ENCODE data around the gene SPPL2A. TPM values are rescaled to one million over a fixed set of nuclear protein-coding genes. Genes with fewer than 3 reads are reported as not detected.

SPPL2A gene
- total and polyA plus RNA-seq, 7 experiments from 2014 or later = 40.6 to 100 (median 54.2) TPM

- Histone ChIP-seq H3K27me3 (ENCODE audit: control insufficient read depth in 2 of 2, insufficient read depth in 2 of 2, low read length in 2 of 2) (no peaks in the 10 kb centered on the region), H3K36me3 (ENCODE audit: control insufficient read depth in 2 of 3, insufficient read depth in 3 of 3, low read length in 3 of 3) (no peaks in the 10 kb centered on the region), H3K4me1 (ENCODE audit: control insufficient read depth in 2 of 2, insufficient read depth in 2 of 2, low read length in 2 of 2) (no peaks in the 10 kb centered on the region), H3K27ac (ENCODE audit: low read depth, low read length) (no peak overlapping the region), H3K4me3 (ENCODE audit: low read length) (no peak overlapping the region), H3K9me3 (ENCODE audit: control insufficient read depth in 2 of 3, low read length in 3 of 3) (no peaks in the 10 kb centered on the region)
- DNase-seq (no peak), ATAC-seq (no peak)
- Mint-ChIP-seq H3K9me3 (no peaks in the 10 kb centered on the region), H3K27ac (no peak overlapping the region), H3K27me3 (peaks cover 0 to 12% (median 0%) of the 10 kb centered on the region in 5 donors), H3K4me1 (no peaks in the 10 kb centered on the region), H3K4me3 (no peak overlapping the region), H3K36me3 (no peaks in the 10 kb centered on the region)
- CTCF ChIA-PET = no interaction called here
- POLR2A ChIA-PET = no interaction called here
- intact Hi-C loops (cut with micrococcal nuclease) = no loop called here
Measured at GRCh38 chr15:50810128-50810527, 44.6 kb upstream of the SPPL2A start.

- Mint-ChIP-seq H3K4me1 (no peaks in the 10 kb centered on the region), H3K4me3 (no peak overlapping the region), H3K36me3 (no peaks in the 10 kb centered on the region), H3K27me3 (peaks cover 0 to 10% (median 0%) of the 10 kb centered on the region in 5 donors), H3K27ac (no peak overlapping the region), H3K9me3 (no peaks in the 10 kb centered on the region)
- ChIA-PET POLR2A (no interaction called here), CTCF (no interaction called here)
- Histone ChIP-seq H3K27ac (ENCODE audit: low read depth, low read length) (no peak overlapping the region), H3K9me3 (ENCODE audit: control insufficient read depth in 2 of 3, low read length in 3 of 3) (no peaks in the 10 kb centered on the region), H3K36me3 (ENCODE audit: control insufficient read depth in 2 of 3, insufficient read depth in 3 of 3, low read length in 3 of 3) (no peaks in the 10 kb centered on the region), H3K27me3 (ENCODE audit: control insufficient read depth in 2 of 2, insufficient read depth in 2 of 2, low read length in 2 of 2) (no peaks in the 10 kb centered on the region), H3K4me1 (ENCODE audit: control insufficient read depth in 2 of 2, insufficient read depth in 2 of 2, low read length in 2 of 2) (no peaks in the 10 kb centered on the region), H3K4me3 (ENCODE audit: low read length) (no peak overlapping the region)
- DNase-seq = no peak
- intact Hi-C loops (cut with micrococcal nuclease) = no loop called here
- no peak for ATAC-seq
Measured at GRCh38 chr15:50808728-50809127, 43.2 kb upstream of the SPPL2A start.

DNA sequence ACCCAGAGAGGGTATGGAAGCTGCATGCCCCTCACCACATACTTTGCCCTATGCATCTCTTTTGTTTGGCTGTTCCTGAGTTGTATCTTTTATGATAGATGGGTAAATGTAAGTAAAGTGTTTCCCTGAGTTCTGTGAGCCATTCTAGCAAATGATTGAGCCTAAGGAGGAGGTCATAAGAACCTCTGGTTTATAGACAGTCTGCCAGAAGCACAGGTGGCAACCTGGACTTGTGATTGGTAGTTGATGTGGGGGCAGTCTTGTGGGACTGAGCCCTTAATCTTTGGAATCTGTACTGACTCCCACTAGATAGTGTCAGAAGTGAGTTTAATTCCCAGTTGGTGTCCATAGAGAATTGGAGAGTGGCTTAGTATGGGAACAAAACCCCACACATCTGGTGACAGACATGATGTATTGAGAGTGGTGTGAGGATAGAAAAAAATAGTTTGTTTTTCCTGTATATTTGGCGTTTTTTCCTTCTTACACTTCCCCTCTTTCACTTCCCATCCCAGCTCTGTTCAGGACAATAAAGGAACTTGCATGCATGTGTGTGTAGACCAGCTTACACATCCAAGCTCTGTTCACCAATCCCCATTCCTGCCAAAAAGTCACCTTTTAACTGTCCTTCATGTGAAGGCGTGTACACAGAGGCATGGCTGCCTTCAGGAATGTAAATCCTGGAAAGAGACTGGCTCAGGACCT is 38.1 kb upstream of the SPPL2A start:
- POLR2A ChIA-PET = no interaction called here
- intact Hi-C loops (cut with micrococcal nuclease) = no loop called here
- Histone ChIP-seq H3K4me3 (ENCODE audit: low read length) (no peak overlapping the region), H3K4me1 (ENCODE audit: control insufficient read depth in 2 of 2, insufficient read depth in 2 of 2, low read length in 2 of 2) (no peaks in the 10 kb centered on the region), H3K27me3 (ENCODE audit: control insufficient read depth in 2 of 2, insufficient read depth in 2 of 2, low read length in 2 of 2) (no peaks in the 10 kb centered on the region), H3K36me3 (ENCODE audit: control insufficient read depth in 2 of 3, insufficient read depth in 3 of 3, low read length in 3 of 3) (no peaks in the 10 kb centered on the region), H3K9me3 (ENCODE audit: control insufficient read depth in 2 of 3, low read length in 3 of 3) (no peaks in the 10 kb centered on the region), H3K27ac (ENCODE audit: low read depth, low read length) (no peak overlapping the region)
- H3K27ac Mint-ChIP-seq = no peak overlapping the region
- no peak for DNase-seq
- H3K27me3 Mint-ChIP-seq = peaks cover 0 to 2% (median 0%) of the 10 kb centered on the region in 5 donors
- H3K36me3 Mint-ChIP-seq = no peaks in the 10 kb centered on the region
- no peak overlapping the region for H3K4me3 Mint-ChIP-seq
- ATAC-seq = no peak
- CTCF ChIA-PET = no interaction called here
- H3K9me3 Mint-ChIP-seq = peaks cover 0 to 2% (median 0%) of the 10 kb centered on the region in 11 donors
- H3K4me1 Mint-ChIP-seq = no peaks in the 10 kb centered on the region

- ATAC-seq (no peak), DNase-seq (no peak)
- Mint-ChIP-seq H3K36me3 (no peaks in the 10 kb centered on the region), H3K4me1 (no peaks in the 10 kb centered on the region), H3K9me3 (peaks cover 0 to 2% (median 0%) of the 10 kb centered on the region in 11 donors), H3K27me3 (no peaks in the 10 kb centered on the region), H3K27ac (no peak overlapping the region), H3K4me3 (no peak overlapping the region)
- Histone ChIP-seq H3K27me3 (ENCODE audit: control insufficient read depth in 2 of 2, insufficient read depth in 2 of 2, low read length in 2 of 2) (no peaks in the 10 kb centered on the region), H3K9me3 (ENCODE audit: control insufficient read depth in 2 of 3, low read length in 3 of 3) (no peaks in the 10 kb centered on the region), H3K4me3 (ENCODE audit: low read length) (no peak overlapping the region), H3K27ac (ENCODE audit: low read depth, low read length) (no peak overlapping the region), H3K4me1 (ENCODE audit: control insufficient read depth in 2 of 2, insufficient read depth in 2 of 2, low read length in 2 of 2) (no peaks in the 10 kb centered on the region), H3K36me3 (ENCODE audit: control insufficient read depth in 2 of 3, insufficient read depth in 3 of 3, low read length in 3 of 3) (no peaks in the 10 kb centered on the region)
- ChIA-PET CTCF (no interaction called here), POLR2A (no interaction called here)
- intact Hi-C loops (cut with micrococcal nuclease) = no loop called here
Measured at GRCh38 chr15:50800715-50801114, 35.2 kb upstream of the SPPL2A start.

GRCh38 chr15:50798684-50799083 is 33.2 kb upstream of the SPPL2A start:
- POLR2A ChIA-PET = no interaction called here
- Histone ChIP-seq H3K27me3 (ENCODE audit: control insufficient read depth in 2 of 2, insufficient read depth in 2 of 2, low read length in 2 of 2) (no peaks in the 10 kb centered on the region), H3K4me1 (ENCODE audit: control insufficient read depth in 2 of 2, insufficient read depth in 2 of 2, low read length in 2 of 2) (no peaks in the 10 kb centered on the region), H3K27ac (ENCODE audit: low read depth, low read length) (no peak overlapping the region), H3K36me3 (ENCODE audit: control insufficient read depth in 2 of 3, insufficient read depth in 3 of 3, low read length in 3 of 3) (no peaks in the 10 kb centered on the region), H3K4me3 (ENCODE audit: low read length) (no peak overlapping the region), H3K9me3 (ENCODE audit: control insufficient read depth in 2 of 3, low read length in 3 of 3) (no peaks in the 10 kb centered on the region)
- CTCF ChIA-PET = interaction anchor here (0.6 kb wide), 1 partner anchor 23 kb away, joined by 4 read pairs; no protein-coding TSS in a partner anchor
- H3K9me3 Mint-ChIP-seq = peaks cover 0 to 2% (median 0%) of the 10 kb centered on the region in 11 donors
- H3K4me3 Mint-ChIP-seq = no peak overlapping the region
- H3K36me3 Mint-ChIP-seq = peaks cover 0 to 4% (median 0%) of the 10 kb centered on the region in 5 donors
- H3K27me3 Mint-ChIP-seq = no peaks in the 10 kb centered on the region
- intact Hi-C loops (cut with micrococcal nuclease) = no loop called here
- no peak for ATAC-seq
- no peak overlapping the region for H3K27ac Mint-ChIP-seq
- no peak for DNase-seq
- no peaks in the 10 kb centered on the region for H3K4me1 Mint-ChIP-seq

DNA sequence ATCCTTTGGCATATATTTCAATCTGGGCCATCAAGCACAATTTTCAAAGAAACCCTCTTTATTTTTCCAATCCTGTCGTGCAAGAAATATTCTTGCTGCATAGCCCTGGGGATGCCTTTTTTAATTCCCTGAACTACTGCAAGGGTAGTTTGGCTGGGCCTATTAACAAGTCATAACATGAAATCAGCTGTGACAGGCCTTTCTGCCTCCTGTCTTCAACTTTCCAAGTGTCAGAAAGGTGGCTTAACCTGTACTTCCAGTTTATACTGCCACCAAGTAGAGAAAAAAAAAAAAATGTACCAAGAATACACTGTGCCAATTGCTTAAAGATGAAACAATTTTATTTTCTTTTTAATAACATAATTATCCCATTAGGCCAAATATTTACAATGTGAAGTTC is 32.4 kb upstream of the SPPL2A start:
- Histone ChIP-seq H3K9me3 (ENCODE audit: control insufficient read depth in 2 of 3, low read length in 3 of 3) (no peaks in the 10 kb centered on the region), H3K4me3 (ENCODE audit: low read length) (no peak overlapping the region), H3K4me1 (ENCODE audit: control insufficient read depth in 2 of 2, insufficient read depth in 2 of 2, low read length in 2 of 2) (no peaks in the 10 kb centered on the region), H3K27ac (ENCODE audit: low read depth, low read length) (no peak overlapping the region), H3K27me3 (ENCODE audit: control insufficient read depth in 2 of 2, insufficient read depth in 2 of 2, low read length in 2 of 2) (no peaks in the 10 kb centered on the region), H3K36me3 (ENCODE audit: control insufficient read depth in 2 of 3, insufficient read depth in 3 of 3, low read length in 3 of 3) (no peaks in the 10 kb centered on the region)
- Mint-ChIP-seq H3K4me3 (no peak overlapping the region), H3K36me3 (peaks cover 0 to 4% (median 0%) of the 10 kb centered on the region in 5 donors), H3K27ac (no peak overlapping the region), H3K9me3 (peaks cover 0 to 2% (median 0%) of the 10 kb centered on the region in 11 donors), H3K4me1 (no peaks in the 10 kb centered on the region), H3K27me3 (no peaks in the 10 kb centered on the region)
- intact Hi-C loops (cut with micrococcal nuclease) = no loop called here
- CTCF ChIA-PET = no interaction called here
- no peak for ATAC-seq
- DNase-seq = no peak
- POLR2A ChIA-PET = no interaction called here

GRCh38 chr15:50791486-50791885 is 26.0 kb upstream of the SPPL2A start:
- no peaks in the 10 kb centered on the region for H3K27me3 Mint-ChIP-seq
- DNase-seq (no peak), ATAC-seq (no peak)
- Histone ChIP-seq H3K36me3 (ENCODE audit: control insufficient read depth in 2 of 3, insufficient read depth in 3 of 3, low read length in 3 of 3) (no peaks in the 10 kb centered on the region), H3K27me3 (ENCODE audit: control insufficient read depth in 2 of 2, insufficient read depth in 2 of 2, low read length in 2 of 2) (no peaks in the 10 kb centered on the region), H3K9me3 (ENCODE audit: control insufficient read depth in 2 of 3, low read length in 3 of 3) (no peaks in the 10 kb centered on the region), H3K4me1 (ENCODE audit: control insufficient read depth in 2 of 2, insufficient read depth in 2 of 2, low read length in 2 of 2) (no peaks in the 10 kb centered on the region), H3K27ac (ENCODE audit: low read depth, low read length) (no peak overlapping the region), H3K4me3 (ENCODE audit: low read length) (no peak overlapping the region)
- H3K27ac Mint-ChIP-seq = no peak overlapping the region
- H3K4me3 Mint-ChIP-seq = no peak overlapping the region
- H3K4me1 Mint-ChIP-seq = no peaks in the 10 kb centered on the region
- no peaks in the 10 kb centered on the region for H3K9me3 Mint-ChIP-seq
- peaks cover 0 to 4% (median 0%) of the 10 kb centered on the region in 5 donors for H3K36me3 Mint-ChIP-seq
- ChIA-PET POLR2A (no interaction called here), CTCF (interaction anchor here (1.2 kb wide), 1 partner anchor 9 kb away, joined by 3 read pairs; no protein-coding TSS in a partner anchor)
- intact Hi-C loops (cut with micrococcal nuclease) = no loop called here

Measured in naive thymus-derived CD4-positive, alpha-beta T cell (primary cell).